Muscle layer of duodenum (tissue), 2 donors: ENCODE measurements around the gene CTDSP1.

Source experiments
- H3K27ac ChIP-seq: one replicate; pipeline ENCODE4 v1.7.0; 2013; ENCODE audit warnings: mild to moderate bottlenecking, low read length
- H3K27me3 ChIP-seq: one replicate; pipeline ENCODE4 v1.7.0; 2013; ENCODE audit warnings: low read depth, mild to moderate bottlenecking, control low read depth, low read length
- H3K36me3 ChIP-seq, 2 donors: one replicate each; pipeline ENCODE4 v1.7.0; 2013; ENCODE audit warnings: low read length in 2 of 2, control low read depth in 1 of 2, mild to moderate bottlenecking in 1 of 2; ENCODE audit not compliant: insufficient read depth in 2 of 2, control insufficient read depth in 1 of 2
- H3K4me1 ChIP-seq, 2 donors: one replicate each; pipeline ENCODE4 v1.7.0; 2013; ENCODE audit warnings: low read length in 2 of 2, mild to moderate bottlenecking in 2 of 2, control low read depth in 1 of 2, moderate library complexity in 1 of 2; ENCODE audit not compliant: insufficient read depth in 2 of 2, control insufficient read depth in 1 of 2
- H3K4me3 ChIP-seq, 2 donors: one replicate each; pipeline ENCODE4 v1.7.0; 2013; ENCODE audit warnings: low read length in 2 of 2, low read depth in 1 of 2, mild to moderate bottlenecking in 1 of 2
- H3K9me3 ChIP-seq, 2 donors: one replicate each; pipeline ENCODE4 v1.7.0; 2013; ENCODE audit warnings: low read length in 2 of 2, control low read depth in 1 of 2, mild to moderate bottlenecking in 1 of 2; ENCODE audit not compliant: control insufficient read depth in 1 of 2
- donor health status: healthy.

The CTDSP1 gene

GRCh38 chr2:218448934-218449333, 49.3 kb downstream of the CTDSP1 start:
- H3K4me1 ChIP-seq = no peaks in the 10 kb centered on the region
- H3K27me3 ChIP-seq = no peaks in the 10 kb centered on the region
- H3K36me3 ChIP-seq = peaks cover 14 to 21% of the 10 kb centered on the region in 2 donors
- no peak overlapping the region for H3K27ac ChIP-seq
- H3K4me3 ChIP-seq = no peak overlapping the region
- H3K9me3 ChIP-seq = no peaks in the 10 kb centered on the region

GRCh38 chr2:218452079-218452478, 52.4 kb downstream of the CTDSP1 start:
- Histone ChIP-seq H3K27ac (no peak overlapping the region), H3K4me3 (no peak overlapping the region), H3K36me3 (peaks cover 31 to 48% of the 10 kb centered on the region in 2 donors), H3K4me1 (no peaks in the 10 kb centered on the region), H3K27me3 (no peaks in the 10 kb centered on the region), H3K9me3 (no peaks in the 10 kb centered on the region)
